Panc1 (cell line): ENCODE data around the gene USH2A. TPM values are rescaled to one million over a fixed set of nuclear protein-coding genes. Genes with fewer than 3 reads are reported as not detected.

Source experiments
- ATAC-seq: fragments of 200-7000 bp; cut with Tn5 transposase; 2 replicates; pipeline ENCODE4 v1.9.1; 2020; ENCODE audit warnings: mild to moderate bottlenecking, moderate library complexity
- BruUV-seq: library from RNA; stranded (reverse); fragments of 400-500 nt; replicated peaks from 2 replicates; lab custom pipeline; 2021; lab: Mats Ljungman, UMichigan
- CTCF ChIA-PET: fragments of 300-600 bp; sonication (Branson Sonifier 250); formaldehyde crosslinking; loops from one replicate; lab custom pipeline; 2022; ENCODE audit warnings: antibody characterized with exemption; lab: Charles Lee
- POLR2A ChIA-PET: fragments of 300-600 bp; sonication (Branson Sonifier 250); formaldehyde crosslinking; loops from one replicate; lab custom pipeline; 2022; ENCODE audit warnings: antibody characterized with exemption; lab: Charles Lee
- DNase-seq: peaks from one replicate; pipeline ENCODE4 v3.0.0-alpha.2; 2010; ENCODE audit warnings: low read depth, low spot score
- H3K27ac ChIP-seq: 2 replicates; pipeline ENCODE4 v1.5.1; 2011; ENCODE audit warnings: mild to moderate bottlenecking, low read length, inconsistent platforms
- H3K27me3 ChIP-seq: fragments of 200-500 bp; sonication (Bioruptor generic); 2 replicates; pipeline ENCODE4 v1.6.0; 2014; ENCODE audit warnings: low read length, inconsistent platforms; ENCODE audit not compliant: control insufficient read depth, insufficient read depth
- H3K36me3 ChIP-seq: fragments of 200-500 bp; sonication (Bioruptor generic); 2 replicates; pipeline ENCODE4 v1.5.1; 2014; ENCODE audit warnings: inconsistent platforms, mild to moderate bottlenecking, low read length, moderate library complexity; ENCODE audit not compliant: control insufficient read depth, insufficient read depth
- H3K4me1 ChIP-seq: 2 replicates; pipeline ENCODE4 v1.5.1; 2011; ENCODE audit warnings: inconsistent platforms, mild to moderate bottlenecking, low read length, moderate library complexity; ENCODE audit not compliant: control insufficient read depth, insufficient read depth
- H3K4me3 ChIP-seq, 2 experiments: 2 replicates each; pipeline ENCODE4 v1.5.1; 2011 to 2012; ENCODE audit warnings: low read depth in 2 of 2, low read length in 2 of 2, mild to moderate bottlenecking in 2 of 2, inconsistent platforms in 1 of 2, moderate library complexity in 1 of 2
- H3K9me3 ChIP-seq: fragments of 200-500 bp; sonication (Bioruptor generic); 2 replicates; pipeline ENCODE4 v1.5.1; 2014; ENCODE audit warnings: low read depth, mild to moderate bottlenecking, inconsistent platforms, low read length, moderate library complexity; ENCODE audit not compliant: control insufficient read depth, insufficient read depth
- CTCF ChIP-seq: fragments of 450-650 bp; IDR thresholded peaks from 2 replicates; pipeline ENCODE4 v1.5.1; 2017; ENCODE audit warnings: mild to moderate bottlenecking
- POLR2AphosphoS5 ChIP-seq: IDR thresholded peaks from 2 replicates; pipeline ENCODE4 v1.6.1; 2012; ENCODE audit warnings: mild to moderate bottlenecking, low read depth, low read length, moderate library complexity
- REST ChIP-seq, 2 experiments: IDR thresholded peaks; 2 replicates each; pipeline ENCODE4 v1.6.1; 2011 to 2012; ENCODE audit warnings: low read depth in 2 of 2, control low read depth in 1 of 2, low read length in 1 of 2, mild to moderate bottlenecking in 1 of 2, moderate library complexity in 1 of 2; ENCODE audit not compliant: insufficient read depth in 1 of 2
- SIN3A ChIP-seq: IDR thresholded peaks from 2 replicates; pipeline ENCODE4 v1.6.1; 2012; ENCODE audit warnings: low read depth, mild to moderate bottlenecking, low read length, moderate library complexity, borderline replicate concordance; ENCODE audit not compliant: insufficient read depth
- TCF7L2 ChIP-seq: IDR thresholded peaks from 2 replicates; pipeline ENCODE4 v1.6.1; 2011; ENCODE audit warnings: mild to moderate bottlenecking, low read depth, low read length, inconsistent platforms
- in situ Hi-C: cut with HindIII; loops from 2 replicates; pipeline ENCODE4 v1.10.0; 2016; ENCODE audit warnings: low sequenced_read_pairs, low pct_unique_long_range_greater_than_20kb
- intact Hi-C: fragments of 100-400 bp; cut with micrococcal nuclease; formaldehyde crosslinking; loops from one replicate; pipeline ENCODE4 v1.10.0; 2022; ENCODE audit not compliant: unreplicated experiment
- total RNA-seq: library from RNA; stranded (reverse); gene quantifications from one replicate; pipeline ENCODE4 v1.2.1, GENCODE V29; 2021; ENCODE audit not compliant: unreplicated experiment

The USH2A gene
- total RNA-seq, 1 experiment from 2014 or later = not detected

- CTCF ChIA-PET = no interaction called here
- in situ Hi-C loops = no loop called here
- POLR2A ChIA-PET = no interaction called here
These were observed 810.9 kb downstream of the USH2A start for GRCh38 chr1:215612391-215612790.

GRCh38 chr1:215608646-215609045 lies 814.6 kb downstream of the USH2A start:
- no peak for TF ChIP-seq REST (IDR thresholded peaks at IDR 0.05; ENCODE audit: insufficient read depth in 1 of 2, low read depth in 2 of 2, low read length in 1 of 2)
- no peak for TF ChIP-seq TCF7L2
- TF ChIP-seq POLR2AphosphoS5 = no peak
- no peak for TF ChIP-seq CTCF
- TF ChIP-seq SIN3A = no peak
- Histone ChIP-seq H3K27me3 (no peaks in the 10 kb centered on the region), H3K4me1 (no peaks in the 10 kb centered on the region), H3K4me3 (no peak overlapping the region), H3K36me3 (peaks cover 31% of the 10 kb centered on the region), H3K27ac (no peak overlapping the region), H3K9me3 (no peaks in the 10 kb centered on the region)
- intact Hi-C loops (no loop called here), in situ Hi-C loops (no loop called here)
- ChIA-PET POLR2A (interaction anchor here (0.7 kb wide), 1 partner anchor 1610 kb away, joined by 3 read pairs; no protein-coding TSS in a partner anchor), CTCF (no interaction called here)
- no TSS peak for BruUV-seq
- DNase-seq (no peak), ATAC-seq (no peak)

More at GRCh38 chr1:215612391-215612790, 810.9 kb downstream of the USH2A start:
- Histone ChIP-seq H3K27me3 (no peaks in the 10 kb centered on the region), H3K36me3 (peaks cover 31% of the 10 kb centered on the region), H3K4me3 (no peak overlapping the region), H3K27ac (no peak overlapping the region), H3K4me1 (no peaks in the 10 kb centered on the region), H3K9me3 (no peaks in the 10 kb centered on the region)
- DNase-seq (no peak), ATAC-seq (no peak)
- intact Hi-C loops = no loop called here
- BruUV-seq = no TSS peak
- no peak for TF ChIP-seq REST (IDR thresholded peaks at IDR 0.05; ENCODE audit: insufficient read depth in 1 of 2, low read depth in 2 of 2, low read length in 1 of 2)
- no peak for TF ChIP-seq TCF7L2
- TF ChIP-seq POLR2AphosphoS5 = no peak
- no peak for TF ChIP-seq SIN3A
- TF ChIP-seq CTCF = no peak
